ENCODE data around the gene BRINP2. TPM values are rescaled to one million over a fixed set of nuclear protein-coding genes. Genes with fewer than 3 reads are reported as not detected.

Gene BRINP2
- total RNA-seq, 1 experiment from 2014 or later, result 0.24 TPM

DNA sequence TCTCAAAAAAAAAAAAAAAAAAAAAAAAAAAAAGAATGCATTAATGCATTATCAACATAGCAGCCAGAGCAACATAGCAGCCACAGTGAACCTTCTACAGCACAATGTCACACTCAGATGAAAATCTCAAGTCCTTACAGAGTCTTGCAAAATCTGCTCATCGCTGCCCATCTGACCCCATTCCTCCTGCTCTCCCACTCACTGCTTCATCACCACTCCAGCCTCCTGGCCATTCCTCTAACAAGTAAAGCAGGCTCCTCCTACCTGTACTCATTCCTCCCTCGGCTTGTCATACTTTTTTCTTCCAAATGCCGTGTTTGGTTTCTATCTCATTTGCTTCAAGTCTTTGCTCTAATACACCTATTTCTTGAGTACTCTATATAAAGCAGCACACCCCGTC lies 29.5 kb downstream of the BRINP2 start (continued):
- TF ChIP-seq ZMAT4 (CRISPR knock-in tag; IDR thresholded peaks at IDR 0.05), result no peak
- TF ChIP-seq ELF4 (CRISPR knock-in tag; IDR thresholded peaks at IDR 0.05; ENCODE audit: low read depth), result no peak
- no peak for TF ChIP-seq SMAD3 (CRISPR knock-in tag; IDR thresholded peaks at IDR 0.05; ENCODE audit: borderline replicate concordance)
- TF ChIP-seq FOXJ3 (CRISPR knock-in tag; IDR thresholded peaks at IDR 0.05; ENCODE audit: borderline replicate concordance), result no peak
- TF ChIP-seq ZNF416 (CRISPR knock-in tag; IDR thresholded peaks at IDR 0.05), result no peak
- TF ChIP-seq ZNF263 (CRISPR knock-in tag; IDR thresholded peaks at IDR 0.05; ENCODE audit: low read depth), result no peak
- no peak for TF ChIP-seq ATF1 (CRISPR knock-in tag; IDR thresholded peaks at IDR 0.05)

GRCh38 chr1:177206831-177207355 lies 36.1 kb downstream of the BRINP2 start:
- peaks cover 54% of the 10 kb centered on the region for H3K27me3 Mint-ChIP-seq (ENCODE audit: low read depth)
- CTCF ChIA-PET, result interaction anchor here (1.1 to 1.6 kb wide), 2 partner anchors 25 to 69 kb away, joined by 3 to 4 read pairs; no protein-coding TSS in a partner anchor
- H3K27ac Mint-ChIP-seq, result no peak overlapping the region
- H3K4me1 Mint-ChIP-seq, result no peaks in the 10 kb centered on the region
- TF ChIP-seq NR1H2 (CRISPR knock-in tag; IDR thresholded peaks at IDR 0.05), result no peak
- no peak for TF ChIP-seq ZNF396 (CRISPR knock-in tag; IDR thresholded peaks at IDR 0.05; ENCODE audit: borderline replicate concordance)
- no peak for TF ChIP-seq TEAD4 (CRISPR knock-in tag; IDR thresholded peaks at IDR 0.05)
- no peak for TF ChIP-seq ZNF317 (CRISPR knock-in tag; IDR thresholded peaks at IDR 0.05; ENCODE audit: borderline replicate concordance, low read depth)
- no peak for TF ChIP-seq SMAD3 (CRISPR knock-in tag; IDR thresholded peaks at IDR 0.05; ENCODE audit: borderline replicate concordance)
- TF ChIP-seq ZNF671 (CRISPR knock-in tag; IDR thresholded peaks at IDR 0.05), result no peak
- TF ChIP-seq, protein P1, sequence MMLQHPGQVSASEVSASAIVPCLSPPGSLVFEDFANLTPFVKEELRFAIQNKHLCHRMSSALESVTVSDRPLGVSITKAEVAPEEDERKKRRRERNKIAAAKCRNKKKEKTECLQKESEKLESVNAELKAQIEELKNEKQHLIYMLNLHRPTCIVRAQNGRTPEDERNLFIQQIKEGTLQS (CRISPR knock-in tag; conservative IDR thresholded peaks at IDR 0.05), result no peak
- TF ChIP-seq NFATC4 (CRISPR knock-in tag; IDR thresholded peaks at IDR 0.05), result no peak
- TF ChIP-seq, protein P2, sequence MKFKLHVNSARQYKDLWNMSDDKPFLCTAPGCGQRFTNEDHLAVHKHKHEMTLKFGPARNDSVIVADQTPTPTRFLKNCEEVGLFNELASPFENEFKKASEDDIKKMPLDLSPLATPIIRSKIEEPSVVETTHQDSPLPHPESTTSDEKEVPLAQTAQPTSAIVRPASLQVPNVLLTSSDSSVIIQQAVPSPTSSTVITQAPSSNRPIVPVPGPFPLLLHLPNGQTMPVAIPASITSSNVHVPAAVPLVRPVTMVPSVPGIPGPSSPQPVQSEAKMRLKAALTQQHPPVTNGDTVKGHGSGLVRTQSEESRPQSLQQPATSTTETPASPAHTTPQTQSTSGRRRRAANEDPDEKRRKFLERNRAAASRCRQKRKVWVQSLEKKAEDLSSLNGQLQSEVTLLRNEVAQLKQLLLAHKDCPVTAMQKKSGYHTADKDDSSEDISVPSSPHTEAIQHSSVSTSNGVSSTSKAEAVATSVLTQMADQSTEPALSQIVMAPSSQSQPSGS (CRISPR knock-in tag; IDR thresholded peaks at IDR 0.05; ENCODE audit: borderline replicate concordance, low read depth), result no peak
- TF ChIP-seq ZNF232 (CRISPR knock-in tag; IDR thresholded peaks at IDR 0.05), result no peak
- TF ChIP-seq, protein P3, sequence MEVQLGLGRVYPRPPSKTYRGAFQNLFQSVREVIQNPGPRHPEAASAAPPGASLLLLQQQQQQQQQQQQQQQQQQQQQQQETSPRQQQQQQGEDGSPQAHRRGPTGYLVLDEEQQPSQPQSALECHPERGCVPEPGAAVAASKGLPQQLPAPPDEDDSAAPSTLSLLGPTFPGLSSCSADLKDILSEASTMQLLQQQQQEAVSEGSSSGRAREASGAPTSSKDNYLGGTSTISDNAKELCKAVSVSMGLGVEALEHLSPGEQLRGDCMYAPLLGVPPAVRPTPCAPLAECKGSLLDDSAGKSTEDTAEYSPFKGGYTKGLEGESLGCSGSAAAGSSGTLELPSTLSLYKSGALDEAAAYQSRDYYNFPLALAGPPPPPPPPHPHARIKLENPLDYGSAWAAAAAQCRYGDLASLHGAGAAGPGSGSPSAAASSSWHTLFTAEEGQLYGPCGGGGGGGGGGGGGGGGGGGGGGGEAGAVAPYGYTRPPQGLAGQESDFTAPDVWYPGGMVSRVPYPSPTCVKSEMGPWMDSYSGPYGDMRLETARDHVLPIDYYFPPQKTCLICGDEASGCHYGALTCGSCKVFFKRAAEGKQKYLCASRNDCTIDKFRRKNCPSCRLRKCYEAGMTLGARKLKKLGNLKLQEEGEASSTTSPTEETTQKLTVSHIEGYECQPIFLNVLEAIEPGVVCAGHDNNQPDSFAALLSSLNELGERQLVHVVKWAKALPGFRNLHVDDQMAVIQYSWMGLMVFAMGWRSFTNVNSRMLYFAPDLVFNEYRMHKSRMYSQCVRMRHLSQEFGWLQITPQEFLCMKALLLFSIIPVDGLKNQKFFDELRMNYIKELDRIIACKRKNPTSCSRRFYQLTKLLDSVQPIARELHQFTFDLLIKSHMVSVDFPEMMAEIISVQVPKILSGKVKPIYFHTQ (CRISPR knock-in tag; IDR thresholded peaks at IDR 0.05), result no peak
- TF ChIP-seq, protein P4, sequence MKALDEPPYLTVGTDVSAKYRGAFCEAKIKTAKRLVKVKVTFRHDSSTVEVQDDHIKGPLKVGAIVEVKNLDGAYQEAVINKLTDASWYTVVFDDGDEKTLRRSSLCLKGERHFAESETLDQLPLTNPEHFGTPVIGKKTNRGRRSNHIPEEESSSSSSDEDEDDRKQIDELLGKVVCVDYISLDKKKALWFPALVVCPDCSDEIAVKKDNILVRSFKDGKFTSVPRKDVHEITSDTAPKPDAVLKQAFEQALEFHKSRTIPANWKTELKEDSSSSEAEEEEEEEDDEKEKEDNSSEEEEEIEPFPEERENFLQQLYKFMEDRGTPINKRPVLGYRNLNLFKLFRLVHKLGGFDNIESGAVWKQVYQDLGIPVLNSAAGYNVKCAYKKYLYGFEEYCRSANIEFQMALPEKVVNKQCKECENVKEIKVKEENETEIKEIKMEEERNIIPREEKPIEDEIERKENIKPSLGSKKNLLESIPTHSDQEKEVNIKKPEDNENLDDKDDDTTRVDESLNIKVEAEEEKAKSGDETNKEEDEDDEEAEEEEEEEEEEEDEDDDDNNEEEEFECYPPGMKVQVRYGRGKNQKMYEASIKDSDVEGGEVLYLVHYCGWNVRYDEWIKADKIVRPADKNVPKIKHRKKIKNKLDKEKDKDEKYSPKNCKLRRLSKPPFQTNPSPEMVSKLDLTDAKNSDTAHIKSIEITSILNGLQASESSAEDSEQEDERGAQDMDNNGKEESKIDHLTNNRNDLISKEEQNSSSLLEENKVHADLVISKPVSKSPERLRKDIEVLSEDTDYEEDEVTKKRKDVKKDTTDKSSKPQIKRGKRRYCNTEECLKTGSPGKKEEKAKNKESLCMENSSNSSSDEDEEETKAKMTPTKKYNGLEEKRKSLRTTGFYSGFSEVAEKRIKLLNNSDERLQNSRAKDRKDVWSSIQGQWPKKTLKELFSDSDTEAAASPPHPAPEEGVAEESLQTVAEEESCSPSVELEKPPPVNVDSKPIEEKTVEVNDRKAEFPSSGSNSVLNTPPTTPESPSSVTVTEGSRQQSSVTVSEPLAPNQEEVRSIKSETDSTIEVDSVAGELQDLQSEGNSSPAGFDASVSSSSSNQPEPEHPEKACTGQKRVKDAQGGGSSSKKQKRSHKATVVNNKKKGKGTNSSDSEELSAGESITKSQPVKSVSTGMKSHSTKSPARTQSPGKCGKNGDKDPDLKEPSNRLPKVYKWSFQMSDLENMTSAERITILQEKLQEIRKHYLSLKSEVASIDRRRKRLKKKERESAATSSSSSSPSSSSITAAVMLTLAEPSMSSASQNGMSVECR (CRISPR knock-in tag; IDR thresholded peaks at IDR 0.05; ENCODE audit: borderline replicate concordance), result no peak
- no peak for TF ChIP-seq IRF2 (CRISPR knock-in tag; IDR thresholded peaks at IDR 0.05; ENCODE audit: borderline replicate concordance, low read depth)
- ATAC-seq (no peak), DNase-seq (ENCODE audit: low spot score) (no peak)
- POLR2A ChIA-PET, result no interaction called here
- no peaks in the 10 kb centered on the region for H3K9me3 Mint-ChIP-seq
- H3K4me3 Mint-ChIP-seq, result no peak overlapping the region
- H3K36me3 Mint-ChIP-seq, result no peaks in the 10 kb centered on the region
